ENCODE data around the gene OR56A3. TPM values are rescaled to one million over a fixed set of nuclear protein-coding genes. Genes with fewer than 3 reads are reported as not detected.

The OR56A3 gene
- total RNA-seq, 4 donors from 2014 or later: not detected

DNA sequence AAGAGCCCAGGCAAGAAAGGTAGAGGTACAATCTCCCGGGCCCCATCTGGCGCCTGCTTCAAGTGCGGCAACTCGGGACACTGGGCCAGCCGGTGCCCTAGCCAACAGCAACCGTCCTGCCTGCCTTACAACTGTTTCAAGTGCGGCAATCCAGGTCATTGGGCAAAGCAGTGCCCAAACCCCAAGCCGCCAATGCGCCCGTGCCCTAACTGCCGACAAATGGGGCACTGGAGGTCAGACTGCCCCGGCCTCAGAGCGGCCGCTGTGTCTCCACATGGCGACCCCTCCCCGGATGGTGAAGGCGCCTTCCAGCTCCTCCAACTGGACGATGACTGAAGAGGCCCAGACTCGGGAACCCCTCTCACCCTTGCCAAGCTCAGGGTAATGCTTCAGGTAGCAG lies 11.4 kb upstream of the OR56A3 start:
- no peak for DNase-seq
- Histone ChIP-seq H3K9me3 (no peaks in the 10 kb centered on the region), H3K4me1 (no peaks in the 10 kb centered on the region), H3K27ac (no peak overlapping the region), H3K36me3 (no peaks in the 10 kb centered on the region), H3K27me3 (no peaks in the 10 kb centered on the region), H3K4me3 (no peak overlapping the region)
- no peak for TF ChIP-seq POLR2A (IDR thresholded peaks at IDR 0.05)
- TF ChIP-seq, protein P1, sequence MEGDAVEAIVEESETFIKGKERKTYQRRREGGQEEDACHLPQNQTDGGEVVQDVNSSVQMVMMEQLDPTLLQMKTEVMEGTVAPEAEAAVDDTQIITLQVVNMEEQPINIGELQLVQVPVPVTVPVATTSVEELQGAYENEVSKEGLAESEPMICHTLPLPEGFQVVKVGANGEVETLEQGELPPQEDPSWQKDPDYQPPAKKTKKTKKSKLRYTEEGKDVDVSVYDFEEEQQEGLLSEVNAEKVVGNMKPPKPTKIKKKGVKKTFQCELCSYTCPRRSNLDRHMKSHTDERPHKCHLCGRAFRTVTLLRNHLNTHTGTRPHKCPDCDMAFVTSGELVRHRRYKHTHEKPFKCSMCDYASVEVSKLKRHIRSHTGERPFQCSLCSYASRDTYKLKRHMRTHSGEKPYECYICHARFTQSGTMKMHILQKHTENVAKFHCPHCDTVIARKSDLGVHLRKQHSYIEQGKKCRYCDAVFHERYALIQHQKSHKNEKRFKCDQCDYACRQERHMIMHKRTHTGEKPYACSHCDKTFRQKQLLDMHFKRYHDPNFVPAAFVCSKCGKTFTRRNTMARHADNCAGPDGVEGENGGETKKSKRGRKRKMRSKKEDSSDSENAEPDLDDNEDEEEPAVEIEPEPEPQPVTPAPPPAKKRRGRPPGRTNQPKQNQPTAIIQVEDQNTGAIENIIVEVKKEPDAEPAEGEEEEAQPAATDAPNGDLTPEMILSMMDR (IDR thresholded peaks at IDR 0.05): no peak

DNA sequence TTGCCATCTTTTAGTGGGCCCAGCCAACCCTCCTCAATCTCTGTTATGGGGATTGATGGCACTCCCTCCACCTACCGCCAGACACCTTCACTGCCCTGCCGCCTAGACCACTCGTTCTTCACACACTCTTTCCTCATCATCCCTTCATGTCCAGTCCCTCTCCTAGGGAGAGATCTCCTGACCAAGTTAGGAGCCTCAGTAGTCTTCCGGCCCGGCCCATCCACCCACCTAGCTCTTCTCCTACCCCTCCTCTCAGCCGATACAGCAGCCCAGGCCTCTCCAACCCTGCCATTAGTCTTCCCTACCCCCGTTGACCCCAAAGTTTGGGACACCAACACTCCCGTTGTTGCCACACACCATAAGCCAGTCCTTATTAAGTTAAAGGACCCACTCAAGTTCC lies 11.0 kb upstream of the OR56A3 start:
- Histone ChIP-seq H3K4me1 (no peaks in the 10 kb centered on the region), H3K36me3 (no peaks in the 10 kb centered on the region), H3K27me3 (no peaks in the 10 kb centered on the region), H3K27ac (no peak overlapping the region), H3K4me3 (no peak overlapping the region), H3K9me3 (no peaks in the 10 kb centered on the region)
- TF ChIP-seq, protein P1 (IDR thresholded peaks at IDR 0.05): no peak
- no peak for TF ChIP-seq POLR2A (IDR thresholded peaks at IDR 0.05)
- no peak for DNase-seq

DNA sequence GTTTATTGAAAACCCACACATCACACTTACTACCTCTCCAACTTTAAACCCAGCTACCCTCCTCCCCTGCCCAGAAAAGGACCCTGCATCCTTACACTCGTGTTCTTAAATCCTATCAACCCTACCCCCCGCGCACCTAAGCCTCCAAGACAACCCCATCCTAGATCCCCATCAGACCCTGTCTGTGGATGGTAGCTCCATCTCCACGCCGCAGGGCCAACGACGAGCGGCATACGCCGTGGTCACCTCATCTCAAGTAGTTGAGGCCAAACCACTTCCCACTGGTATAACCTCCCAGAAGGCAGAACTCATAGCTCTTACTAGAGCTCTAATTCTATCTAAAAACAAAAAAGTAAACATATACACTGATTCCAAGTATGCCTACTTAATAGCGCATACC lies 9.4 kb upstream of the OR56A3 start:
- Histone ChIP-seq H3K4me3 (no peak overlapping the region), H3K27me3 (no peaks in the 10 kb centered on the region), H3K9me3 (no peaks in the 10 kb centered on the region), H3K27ac (no peak overlapping the region), H3K36me3 (no peaks in the 10 kb centered on the region), H3K4me1 (no peaks in the 10 kb centered on the region)
- no peak for TF ChIP-seq POLR2A (IDR thresholded peaks at IDR 0.05)
- TF ChIP-seq, protein P1 (IDR thresholded peaks at IDR 0.05): no peak
- DNase-seq: no peak

GRCh38 chr11:5933116-5933515 lies 8.9 kb upstream of the OR56A3 start:
- TF ChIP-seq, protein P1 (IDR thresholded peaks at IDR 0.05): no peak
- no peak for TF ChIP-seq POLR2A (IDR thresholded peaks at IDR 0.05)

GRCh38 chr11:5937868-5938602 lies 4.0 kb upstream of the OR56A3 start:
- H3K4me1 ChIP-seq: no peaks in the 10 kb centered on the region
- no peak for DNase-seq
- no peak for TF ChIP-seq POLR2A (IDR thresholded peaks at IDR 0.05)
- TF ChIP-seq, protein P1 (IDR thresholded peaks at IDR 0.05): no peak
- no peaks in the 10 kb centered on the region for H3K9me3 ChIP-seq
- H3K27me3 ChIP-seq: no peaks in the 10 kb centered on the region
- H3K27ac ChIP-seq: no peak overlapping the region
- no peaks in the 10 kb centered on the region for H3K36me3 ChIP-seq
- no peak overlapping the region for H3K4me3 ChIP-seq

More at GRCh38 chr11:5933116-5933515, 8.9 kb upstream of the OR56A3 start:
- Histone ChIP-seq H3K9me3 (no peaks in the 10 kb centered on the region), H3K27ac (no peak overlapping the region), H3K27me3 (no peaks in the 10 kb centered on the region), H3K4me1 (no peaks in the 10 kb centered on the region), H3K4me3 (no peak overlapping the region), H3K36me3 (no peaks in the 10 kb centered on the region)
- DNase-seq: no peak
